MM.1S (cell line): ENCODE data around the gene TMED10.

Experiments used
- CTCF ChIP-seq: fragments of 300-600 bp; sonication (generic); IDR thresholded peaks from 2 replicates; pipeline ENCODE4 v1.5.1; 2016; ENCODE audit warnings: antibody characterized with exemption, low read length, mixed read lengths
- EZH2 ChIP-seq: fragments of 300-600 bp; sonication (generic); optimal IDR thresholded peaks from 2 replicates; pipeline ENCODE3; 2017; ENCODE audit warnings: low read depth, mild to moderate bottlenecking, antibody characterized with exemption, low read length, mixed read lengths

- no peak for TF ChIP-seq CTCF
- TF ChIP-seq EZH2: no peak
These were observed 20.3 kb downstream of the TMED10 start for GRCh38 chr14:75156111-75156510.
